GM19099 (cell line): ENCODE results near the gene TMEM221.

ENCODE experiments used
- POLR2A ChIP-seq: IDR thresholded peaks from 3 replicates; pipeline ENCODE4 v1.6.1; 2011; ENCODE audit warnings: low read depth; ENCODE audit not compliant: insufficient read length; ENCODE audit errors: extremely low read depth

The TMEM221 gene

GRCh38 chr19:17389957-17390664 lies 58.4 kb downstream of the TMEM221 start:
- TF ChIP-seq POLR2A: no peak

- no peak for TF ChIP-seq POLR2A
Measured at GRCh38 chr19:17389288-17389687, 59.2 kb downstream of the TMEM221 start.

GRCh38 chr19:17385878-17386611 lies 62.4 kb downstream of the TMEM221 start:
- no peak for TF ChIP-seq POLR2A
